ENCODE data around the gene LANCL2.

Gene LANCL2

GRCh38 chr7:55473932-55474331 is 108.8 kb downstream of the LANCL2 start:
- no peak for DNase-seq (ENCODE audit: low read depth)

GRCh38 chr7:55474944-55475854 is 110.1 kb downstream of the LANCL2 start:
- no peak for DNase-seq (ENCODE audit: low read depth)
- TF ChIP-seq, protein P1, sequence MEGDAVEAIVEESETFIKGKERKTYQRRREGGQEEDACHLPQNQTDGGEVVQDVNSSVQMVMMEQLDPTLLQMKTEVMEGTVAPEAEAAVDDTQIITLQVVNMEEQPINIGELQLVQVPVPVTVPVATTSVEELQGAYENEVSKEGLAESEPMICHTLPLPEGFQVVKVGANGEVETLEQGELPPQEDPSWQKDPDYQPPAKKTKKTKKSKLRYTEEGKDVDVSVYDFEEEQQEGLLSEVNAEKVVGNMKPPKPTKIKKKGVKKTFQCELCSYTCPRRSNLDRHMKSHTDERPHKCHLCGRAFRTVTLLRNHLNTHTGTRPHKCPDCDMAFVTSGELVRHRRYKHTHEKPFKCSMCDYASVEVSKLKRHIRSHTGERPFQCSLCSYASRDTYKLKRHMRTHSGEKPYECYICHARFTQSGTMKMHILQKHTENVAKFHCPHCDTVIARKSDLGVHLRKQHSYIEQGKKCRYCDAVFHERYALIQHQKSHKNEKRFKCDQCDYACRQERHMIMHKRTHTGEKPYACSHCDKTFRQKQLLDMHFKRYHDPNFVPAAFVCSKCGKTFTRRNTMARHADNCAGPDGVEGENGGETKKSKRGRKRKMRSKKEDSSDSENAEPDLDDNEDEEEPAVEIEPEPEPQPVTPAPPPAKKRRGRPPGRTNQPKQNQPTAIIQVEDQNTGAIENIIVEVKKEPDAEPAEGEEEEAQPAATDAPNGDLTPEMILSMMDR (IDR thresholded peaks at IDR 0.05; ENCODE audit: control insufficient read depth, extremely low read depth, insufficient read depth): no peak
- no peak overlapping the region for H3K4me3 ChIP-seq (ENCODE audit: low read depth, low read length)

More at GRCh38 chr7:55473932-55474331, 108.8 kb downstream of the LANCL2 start:
- no peak overlapping the region for H3K4me3 ChIP-seq (ENCODE audit: low read depth, low read length)
- TF ChIP-seq, protein P1 (IDR thresholded peaks at IDR 0.05; ENCODE audit: control insufficient read depth, extremely low read depth, insufficient read depth): no peak

GRCh38 chr7:55475855-55476803 is 111.0 kb downstream of the LANCL2 start:
- TF ChIP-seq, protein P1 (IDR thresholded peaks at IDR 0.05; ENCODE audit: control insufficient read depth, extremely low read depth, insufficient read depth): no peak
- H3K4me3 ChIP-seq (ENCODE audit: low read depth, low read length): no peak overlapping the region
- no peak for DNase-seq (ENCODE audit: low read depth)

GRCh38 chr7:55476852-55477780 is 112.0 kb downstream of the LANCL2 start:
- no peak for DNase-seq (ENCODE audit: low read depth)

DNA sequence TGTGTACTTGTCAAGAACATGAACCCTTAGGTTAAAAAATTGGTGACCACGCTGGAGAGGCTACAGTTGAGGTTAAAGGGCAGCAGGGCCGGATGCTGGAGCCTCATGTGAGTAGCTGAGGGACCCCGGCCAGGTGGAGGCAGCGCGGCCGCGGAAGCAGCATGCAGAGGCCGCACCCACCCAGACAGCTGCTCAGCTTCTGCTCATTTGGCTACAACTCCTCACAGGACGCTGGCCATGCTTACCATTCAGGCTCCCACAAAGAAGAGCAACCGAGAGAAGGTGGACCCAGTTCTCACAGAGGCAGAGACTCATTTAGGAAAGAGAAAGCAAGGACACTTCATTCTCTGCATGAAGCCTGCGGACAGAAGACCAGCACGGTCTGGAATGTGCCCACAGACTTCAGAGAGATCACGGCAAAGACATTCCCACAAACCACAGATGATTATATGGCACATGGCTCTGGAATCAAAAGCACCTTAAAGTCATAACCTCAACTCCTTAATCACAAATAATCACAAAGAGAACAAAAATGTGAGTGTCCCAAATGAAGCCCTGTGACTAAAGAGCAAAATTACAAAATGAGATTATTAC is 112.7 kb downstream of the LANCL2 start:
- no peak overlapping the region for H3K4me3 ChIP-seq (ENCODE audit: low read depth, low read length)
- TF ChIP-seq, protein P1 (IDR thresholded peaks at IDR 0.05; ENCODE audit: control insufficient read depth, extremely low read depth, insufficient read depth): no peak
- no peak for DNase-seq (ENCODE audit: low read depth)

More at GRCh38 chr7:55476852-55477780, 112.0 kb downstream of the LANCL2 start:
- no peak overlapping the region for H3K4me3 ChIP-seq (ENCODE audit: low read depth, low read length)
- TF ChIP-seq, protein P1 (IDR thresholded peaks at IDR 0.05; ENCODE audit: control insufficient read depth, extremely low read depth, insufficient read depth): no peak
